ENCODE data around the gene KDM1A.

DNA sequence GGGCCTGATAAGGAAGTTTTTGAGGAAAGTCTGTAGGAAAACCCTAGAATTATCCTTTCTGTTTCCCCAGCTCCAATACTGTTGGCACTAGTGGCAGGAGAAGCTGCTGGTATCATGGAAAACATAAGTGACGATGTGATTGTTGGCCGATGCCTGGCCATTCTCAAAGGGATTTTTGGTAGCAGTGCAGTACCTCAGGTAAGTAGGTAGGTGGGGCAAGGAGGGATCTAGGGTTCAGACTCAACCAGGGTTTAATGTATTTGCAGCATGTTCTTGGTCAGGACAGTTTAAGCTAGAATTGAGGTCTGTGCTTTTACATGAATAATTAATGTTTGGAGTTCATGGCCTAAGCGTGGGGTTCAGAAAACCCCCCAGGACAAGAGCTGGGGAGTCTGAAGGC, 62.1 kb downstream of the KDM1A start:
- TF ChIP-seq, protein P1, sequence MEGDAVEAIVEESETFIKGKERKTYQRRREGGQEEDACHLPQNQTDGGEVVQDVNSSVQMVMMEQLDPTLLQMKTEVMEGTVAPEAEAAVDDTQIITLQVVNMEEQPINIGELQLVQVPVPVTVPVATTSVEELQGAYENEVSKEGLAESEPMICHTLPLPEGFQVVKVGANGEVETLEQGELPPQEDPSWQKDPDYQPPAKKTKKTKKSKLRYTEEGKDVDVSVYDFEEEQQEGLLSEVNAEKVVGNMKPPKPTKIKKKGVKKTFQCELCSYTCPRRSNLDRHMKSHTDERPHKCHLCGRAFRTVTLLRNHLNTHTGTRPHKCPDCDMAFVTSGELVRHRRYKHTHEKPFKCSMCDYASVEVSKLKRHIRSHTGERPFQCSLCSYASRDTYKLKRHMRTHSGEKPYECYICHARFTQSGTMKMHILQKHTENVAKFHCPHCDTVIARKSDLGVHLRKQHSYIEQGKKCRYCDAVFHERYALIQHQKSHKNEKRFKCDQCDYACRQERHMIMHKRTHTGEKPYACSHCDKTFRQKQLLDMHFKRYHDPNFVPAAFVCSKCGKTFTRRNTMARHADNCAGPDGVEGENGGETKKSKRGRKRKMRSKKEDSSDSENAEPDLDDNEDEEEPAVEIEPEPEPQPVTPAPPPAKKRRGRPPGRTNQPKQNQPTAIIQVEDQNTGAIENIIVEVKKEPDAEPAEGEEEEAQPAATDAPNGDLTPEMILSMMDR (tag by site-specific recombination; IDR thresholded peaks at IDR 0.05): no peak
- no peak for TF ChIP-seq ZNF174 (tag by site-specific recombination; IDR thresholded peaks at IDR 0.05)
- TF ChIP-seq, protein P2, sequence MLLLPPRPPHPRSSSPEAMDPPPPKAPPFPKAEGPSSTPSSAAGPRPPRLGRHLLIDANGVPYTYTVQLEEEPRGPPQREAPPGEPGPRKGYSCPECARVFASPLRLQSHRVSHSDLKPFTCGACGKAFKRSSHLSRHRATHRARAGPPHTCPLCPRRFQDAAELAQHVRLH (tag by site-specific recombination; IDR thresholded peaks at IDR 0.05): no peak

Measured in HEK293 (cell line).